HEK293T (cell line): ENCODE measurements around the gene TMC1.

Source experiments
- CTCF ChIA-PET: fragments of 350-600 bp; formaldehyde crosslinking; extraction: SDS; loops from one replicate; lab custom pipeline; 2021; ENCODE audit warnings: antibody characterized with exemption, inconsistent platforms; lab: Yijun Ruan, JAX
- POLR2A ChIA-PET: fragments of 350-600 bp; formaldehyde crosslinking; extraction: SDS; loops from one replicate; lab custom pipeline; 2020; ENCODE audit warnings: antibody characterized with exemption, inconsistent platforms; lab: Yijun Ruan, JAX
- DNase-seq: peaks from one replicate; pipeline ENCODE4 v3.0.0; 2012; ENCODE audit warnings: mixed read lengths; ENCODE audit errors: extremely low spot score
- ARNT ChIP-seq: fragments of 450-650 bp; IDR thresholded peaks from 2 replicates; pipeline ENCODE4 v1.6.1; 2017; ENCODE audit warnings: mild to moderate bottlenecking
- BHLHE40 ChIP-seq: fragments of 450-650 bp; IDR thresholded peaks from 2 replicates; pipeline ENCODE4 v1.6.1; 2016; ENCODE audit warnings: mild to moderate bottlenecking, moderate library complexity, borderline replicate concordance
- CTBP1 ChIP-seq: fragments of 450-650 bp; IDR thresholded peaks from 2 replicates; pipeline ENCODE4 v1.6.1; 2016; ENCODE audit warnings: borderline replicate concordance
- ELF4 ChIP-seq: fragments of 450-650 bp; IDR thresholded peaks from 2 replicates; pipeline ENCODE4 v1.6.1; 2017; ENCODE audit warnings: antibody characterized with exemption
- FOXA1 ChIP-seq: fragments of 450-650 bp; IDR thresholded peaks from 2 replicates; pipeline ENCODE4 v1.6.1; 2016; ENCODE audit warnings: mild to moderate bottlenecking
- FOXK2 ChIP-seq: fragments of 450-650 bp; IDR thresholded peaks from 2 replicates; pipeline ENCODE4 v1.6.1; 2016; ENCODE audit warnings: mild to moderate bottlenecking
- FOXM1 ChIP-seq: fragments of 450-650 bp; IDR thresholded peaks from 2 replicates; pipeline ENCODE4 v1.6.1; 2017; ENCODE audit warnings: mild to moderate bottlenecking, borderline replicate concordance
- HDGF ChIP-seq: fragments of 450-650 bp; IDR thresholded peaks from 2 replicates; pipeline ENCODE4 v1.6.1; 2017; ENCODE audit warnings: antibody characterized with exemption, borderline replicate concordance
- L3MBTL2 ChIP-seq: fragments of 450-650 bp; conservative IDR thresholded peaks from 2 replicates; pipeline ENCODE4 v1.6.1; 2016; ENCODE audit warnings: mild to moderate bottlenecking
- LEF1 ChIP-seq: fragments of 450-650 bp; IDR thresholded peaks from 2 replicates; pipeline ENCODE4 v1.6.1; 2017; ENCODE audit warnings: mild to moderate bottlenecking, borderline replicate concordance
- NFRKB ChIP-seq: fragments of 450-650 bp; IDR thresholded peaks from 2 replicates; pipeline ENCODE4 v1.6.1; 2016; ENCODE audit warnings: mild to moderate bottlenecking, moderate library complexity
- SP1 ChIP-seq: fragments of 450-650 bp; IDR thresholded peaks from 2 replicates; pipeline ENCODE4 v1.6.1; 2017
- SUZ12 ChIP-seq: fragments of 450-650 bp; IDR thresholded peaks from 2 replicates; pipeline ENCODE4 v1.6.1; 2016; ENCODE audit warnings: mild to moderate bottlenecking
- TARDBP ChIP-seq: fragments of 450-650 bp; IDR thresholded peaks from 2 replicates; pipeline ENCODE4 v1.6.1; 2016
- ZNF384 ChIP-seq: fragments of 450-650 bp; IDR thresholded peaks from 2 replicates; pipeline ENCODE4 v1.6.1; 2016
- TF ChIP-seq, protein P1 (sequence below): fragments of 450-650 bp; IDR thresholded peaks from 2 replicates; pipeline ENCODE4 v1.6.1; 2016

The TMC1 gene

DNA sequence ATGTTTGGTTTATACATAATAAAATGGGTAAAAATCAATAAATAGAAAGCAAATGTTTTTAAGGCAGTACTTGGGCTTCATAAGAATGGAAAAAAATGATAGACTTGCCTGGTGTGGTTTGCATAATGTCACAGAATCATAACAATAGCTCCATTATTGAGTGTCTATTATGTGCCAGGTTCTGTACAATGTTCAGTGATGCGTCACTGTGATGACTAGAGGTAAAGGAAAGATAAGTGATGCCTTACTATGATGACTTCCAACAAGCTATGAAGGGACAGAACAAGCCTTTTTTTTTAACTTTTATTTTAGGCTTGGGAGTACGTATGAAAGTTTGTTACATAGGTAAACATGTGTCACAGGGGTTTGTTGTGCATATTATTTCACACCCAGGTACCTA, 128.8 kb downstream of the TMC1 start:
- TF ChIP-seq FOXK2 (no peak), CTBP1 (no peak), ARNT (no peak), LEF1 (no peak), NFRKB (no peak), ELF4 (no peak), BHLHE40 (no peak), FOXA1 (no peak)
- POLR2A ChIA-PET: no interaction called here
- no peak for DNase-seq
- CTCF ChIA-PET: no interaction called here

DNA sequence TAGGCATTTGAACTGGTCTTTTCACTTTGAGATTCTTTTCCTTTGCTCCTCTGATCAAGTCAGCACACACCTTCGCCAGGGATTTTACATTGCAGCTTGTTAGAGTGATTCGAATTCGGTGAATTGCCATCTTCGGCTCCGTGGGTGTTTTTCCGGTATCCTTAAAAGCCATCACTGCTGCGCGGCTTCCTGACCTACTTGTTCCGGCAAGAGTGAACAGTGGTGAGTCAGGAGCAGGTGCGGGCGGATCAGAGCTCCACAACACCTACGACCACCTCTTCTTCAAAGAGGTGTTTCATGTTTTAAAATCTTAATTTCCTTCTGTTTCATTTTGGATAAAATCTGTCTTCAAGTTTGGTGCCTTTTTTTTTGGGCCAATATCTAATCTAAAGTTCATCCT, 134.6 kb downstream of the TMC1 start:
- ChIA-PET POLR2A (no interaction called here), CTCF (no interaction called here)
- DNase-seq: no peak
- TF ChIP-seq HDGF (no peak), ZNF384 (no peak), CTBP1 (no peak), TARDBP (no peak), BHLHE40 (no peak), SP1 (no peak), L3MBTL2 (no peak), FOXA1 (no peak), FOXM1 (no peak), ELF4 (no peak)

DNA sequence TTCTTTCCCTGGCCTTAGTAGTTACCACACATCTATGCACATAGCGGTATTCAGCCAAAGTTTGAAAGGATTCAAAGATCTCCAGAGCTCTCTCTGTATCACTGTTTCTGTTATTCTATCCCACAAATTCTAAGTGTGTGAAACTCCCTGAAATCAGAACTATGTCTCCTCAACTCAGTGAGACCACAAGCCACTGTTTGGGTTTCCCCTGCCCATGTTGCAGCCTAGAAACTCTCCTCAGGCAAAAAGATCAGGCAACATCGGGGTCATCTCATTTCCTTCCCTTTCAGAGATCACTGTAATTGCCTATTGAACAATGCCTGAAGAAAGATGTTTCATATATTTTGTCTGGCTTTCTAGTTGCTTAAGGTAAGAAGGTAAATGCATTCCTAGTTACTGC, 135.6 kb downstream of the TMC1 start:
- TF ChIP-seq, protein P1, sequence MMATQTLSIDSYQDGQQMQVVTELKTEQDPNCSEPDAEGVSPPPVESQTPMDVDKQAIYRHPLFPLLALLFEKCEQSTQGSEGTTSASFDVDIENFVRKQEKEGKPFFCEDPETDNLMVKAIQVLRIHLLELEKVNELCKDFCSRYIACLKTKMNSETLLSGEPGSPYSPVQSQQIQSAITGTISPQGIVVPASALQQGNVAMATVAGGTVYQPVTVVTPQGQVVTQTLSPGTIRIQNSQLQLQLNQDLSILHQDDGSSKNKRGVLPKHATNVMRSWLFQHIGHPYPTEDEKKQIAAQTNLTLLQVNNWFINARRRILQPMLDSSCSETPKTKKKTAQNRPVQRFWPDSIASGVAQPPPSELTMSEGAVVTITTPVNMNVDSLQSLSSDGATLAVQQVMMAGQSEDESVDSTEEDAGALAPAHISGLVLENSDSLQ: no peak
- TF ChIP-seq CTBP1 (no peak), ARNT (no peak), FOXK2 (no peak), SUZ12 (no peak), BHLHE40 (no peak), L3MBTL2 (no peak), FOXA1 (no peak), ELF4 (no peak), FOXM1 (no peak)
- no peak for DNase-seq
- CTCF ChIA-PET: no interaction called here
- POLR2A ChIA-PET: no interaction called here

DNA sequence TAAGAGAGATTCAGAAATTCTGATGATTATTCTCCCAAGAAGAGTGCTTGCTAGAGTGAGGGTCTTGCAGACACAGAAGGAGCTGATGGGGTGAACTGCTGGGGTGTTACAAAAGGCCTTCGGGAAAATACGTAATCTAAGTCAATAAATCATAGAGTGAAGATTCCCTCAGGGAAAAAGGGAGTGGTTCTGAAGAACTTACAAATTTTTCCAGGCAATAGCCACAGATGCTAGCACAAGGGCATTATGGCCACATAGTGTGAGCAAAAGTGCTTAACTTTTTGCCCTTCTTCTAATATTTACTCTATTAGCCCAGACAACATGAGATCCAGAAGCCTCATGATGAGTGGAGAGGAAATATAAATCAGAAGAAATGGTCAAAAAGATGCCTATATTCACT, 137.3 kb downstream of the TMC1 start:
- TF ChIP-seq LEF1: no peak
- no peak for TF ChIP-seq FOXA1
- no peak for TF ChIP-seq ARNT
- TF ChIP-seq FOXM1: no peak
- TF ChIP-seq, protein P1: no peak
- no peak for TF ChIP-seq CTBP1
- TF ChIP-seq TARDBP: no peak
- TF ChIP-seq NFRKB: no peak
- TF ChIP-seq ZNF384: no peak
- no peak for TF ChIP-seq ELF4
- no peak for TF ChIP-seq SUZ12
- no peak for TF ChIP-seq HDGF
- TF ChIP-seq SP1: no peak
- TF ChIP-seq FOXK2: no peak
- TF ChIP-seq BHLHE40: no peak
- no peak for TF ChIP-seq L3MBTL2
- ChIA-PET CTCF (no interaction called here), POLR2A (no interaction called here)
- DNase-seq: no peak

DNA sequence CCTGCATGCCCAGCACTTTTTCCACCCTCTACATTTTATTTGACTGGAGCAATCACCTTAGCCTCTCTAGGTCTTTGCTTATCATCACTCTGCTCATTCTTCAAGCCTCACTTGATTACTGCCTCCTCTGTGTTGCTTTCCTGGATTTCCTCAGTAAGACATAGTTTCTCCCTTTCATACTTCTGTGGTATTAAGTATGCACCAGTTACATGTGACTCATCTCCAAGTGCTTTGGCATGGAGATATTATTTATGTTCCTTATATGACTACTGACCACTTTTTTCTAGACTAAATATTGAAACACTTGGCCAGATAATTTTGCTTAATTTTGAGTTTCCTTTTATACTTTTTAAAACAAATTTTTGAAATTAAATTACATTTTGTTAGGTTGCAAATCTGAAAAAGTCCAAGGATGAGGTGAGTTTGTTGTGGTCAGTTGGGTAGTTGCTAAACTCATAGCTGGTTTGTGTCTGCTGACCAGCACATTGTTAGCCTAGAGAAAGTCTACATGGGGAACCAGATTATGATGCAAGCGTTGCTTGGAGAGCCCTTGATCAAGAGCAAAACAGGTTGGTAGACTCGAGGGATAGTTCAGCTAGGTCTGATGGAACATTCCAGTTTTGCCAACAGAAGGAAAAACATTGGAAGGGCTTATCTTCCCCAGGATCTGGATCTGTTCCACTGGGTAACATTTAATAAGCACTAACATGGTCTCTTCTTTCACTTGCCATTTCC, 140.2 kb downstream of the TMC1 start:
- CTCF ChIA-PET: no interaction called here
- TF ChIP-seq NFRKB: no peak
- no peak for TF ChIP-seq CTBP1
- no peak for TF ChIP-seq BHLHE40
- TF ChIP-seq SUZ12: no peak
- no peak for TF ChIP-seq FOXA1
- no peak for TF ChIP-seq HDGF
- TF ChIP-seq, protein P1: no peak
- TF ChIP-seq LEF1: no peak
- no peak for TF ChIP-seq SP1
- TF ChIP-seq FOXM1: no peak
- POLR2A ChIA-PET: no interaction called here
- no peak for DNase-seq

DNA sequence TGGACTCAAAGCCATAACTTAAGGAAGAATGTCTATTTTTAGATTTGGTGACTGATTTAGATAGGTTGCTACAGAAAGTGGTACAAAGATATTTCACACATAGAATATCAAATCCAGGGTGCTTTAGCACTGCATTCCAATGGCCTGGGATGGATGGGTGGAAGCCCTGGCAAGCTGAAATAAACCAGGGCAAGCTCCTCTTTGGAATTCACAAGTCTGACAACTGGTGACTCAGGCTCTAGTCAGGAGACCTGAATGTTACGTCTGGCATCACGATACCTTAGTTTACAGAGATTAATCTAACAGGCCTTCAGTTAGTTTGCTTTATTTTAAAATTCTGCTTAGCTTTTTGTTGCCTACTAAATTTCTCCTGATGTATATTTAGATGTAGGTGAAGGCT, 144.0 kb downstream of the TMC1 start:
- ChIA-PET CTCF (no interaction called here), POLR2A (no interaction called here)
- no peak for DNase-seq
- TF ChIP-seq NFRKB: no peak
- TF ChIP-seq SP1: no peak
- TF ChIP-seq, protein P1: no peak
- no peak for TF ChIP-seq L3MBTL2
- no peak for TF ChIP-seq ZNF384
- no peak for TF ChIP-seq ARNT
- no peak for TF ChIP-seq SUZ12
- no peak for TF ChIP-seq LEF1
- TF ChIP-seq TARDBP: no peak
- TF ChIP-seq FOXA1: no peak
- TF ChIP-seq FOXK2: no peak
- no peak for TF ChIP-seq ELF4
- no peak for TF ChIP-seq HDGF
- no peak for TF ChIP-seq FOXM1
- TF ChIP-seq CTBP1: no peak
